GM19240 (cell line): ENCODE results near the gene TGFB2.

ENCODE experiments used
- DNase-seq: peaks from one replicate; pipeline ENCODE4 v3.0.0; 2011; ENCODE audit warnings: low spot score; ENCODE audit not compliant: insufficient read length

Gene TGFB2

GRCh38 chr1:218332416-218332815 is 12.7 kb upstream of the TGFB2 start:
- no peak for DNase-seq

GRCh38 chr1:218336328-218336727 is 8.8 kb upstream of the TGFB2 start:
- DNase-seq = no peak

- no peak for DNase-seq
Measured at GRCh38 chr1:218339267-218339831, 5.8 kb upstream of the TGFB2 start.

- DNase-seq = no peak
Measured at GRCh38 chr1:218341325-218341724, 3.8 kb upstream of the TGFB2 start.

- DNase-seq = no peak
Measured at GRCh38 chr1:218342091-218342490, 3.0 kb upstream of the TGFB2 start.

GRCh38 chr1:218345673-218346390 is 696 bp downstream of the TGFB2 start:
- DNase-seq = no peak

GRCh38 chr1:218346391-218347204 is 1.5 kb downstream of the TGFB2 start:
- DNase-seq = no peak

- no peak for DNase-seq
Measured at GRCh38 chr1:218347336-218347722, 2.2 kb downstream of the TGFB2 start.

- no peak for DNase-seq
Measured at GRCh38 chr1:218347723-218348627, 2.8 kb downstream of the TGFB2 start.

GRCh38 chr1:218348628-218349071 is 3.5 kb downstream of the TGFB2 start:
- no peak for DNase-seq

- DNase-seq = no peak
Measured at GRCh38 chr1:218349348-218350034, 4.4 kb downstream of the TGFB2 start.

- DNase-seq = no peak
Measured at GRCh38 chr1:218350035-218350525, 4.9 kb downstream of the TGFB2 start.

GRCh38 chr1:218350801-218351266 is 5.7 kb downstream of the TGFB2 start:
- no peak for DNase-seq

GRCh38 chr1:218351391-218352074 is 6.4 kb downstream of the TGFB2 start:
- DNase-seq = no peak

- no peak for DNase-seq
Measured at GRCh38 chr1:218352075-218352438, 6.9 kb downstream of the TGFB2 start.

- no peak for DNase-seq
Measured at GRCh38 chr1:218353656-218354055, 8.5 kb downstream of the TGFB2 start.

- no peak for DNase-seq
Measured at GRCh38 chr1:218355278-218355677, 10.1 kb downstream of the TGFB2 start.

GRCh38 chr1:218357211-218357892 is 12.2 kb downstream of the TGFB2 start:
- DNase-seq = no peak

- DNase-seq = no peak
Measured at GRCh38 chr1:218357893-218358232, 12.7 kb downstream of the TGFB2 start.
